ENCODE measurements around the gene AOX1.

DNA sequence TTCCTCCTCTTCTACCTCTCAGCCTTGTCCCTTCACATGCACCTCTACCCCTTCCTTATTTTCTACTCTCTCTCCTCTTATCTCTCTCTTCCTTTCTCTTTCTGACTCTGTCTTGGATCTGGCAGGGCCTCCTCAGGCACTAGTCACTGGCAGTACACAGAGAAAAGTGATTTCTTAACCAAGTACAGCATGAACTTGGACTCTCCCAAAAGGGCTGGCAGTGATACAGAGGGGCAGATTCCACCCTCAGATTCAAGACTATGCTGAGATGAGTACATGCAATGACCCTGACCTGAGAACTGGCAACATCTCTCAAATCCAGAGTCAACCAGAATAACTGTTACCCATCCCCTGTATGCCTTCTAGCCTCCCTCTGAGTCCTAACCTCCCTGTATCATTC is 4.3 kb downstream of the AOX1 start:
- TF ChIP-seq, protein P1, sequence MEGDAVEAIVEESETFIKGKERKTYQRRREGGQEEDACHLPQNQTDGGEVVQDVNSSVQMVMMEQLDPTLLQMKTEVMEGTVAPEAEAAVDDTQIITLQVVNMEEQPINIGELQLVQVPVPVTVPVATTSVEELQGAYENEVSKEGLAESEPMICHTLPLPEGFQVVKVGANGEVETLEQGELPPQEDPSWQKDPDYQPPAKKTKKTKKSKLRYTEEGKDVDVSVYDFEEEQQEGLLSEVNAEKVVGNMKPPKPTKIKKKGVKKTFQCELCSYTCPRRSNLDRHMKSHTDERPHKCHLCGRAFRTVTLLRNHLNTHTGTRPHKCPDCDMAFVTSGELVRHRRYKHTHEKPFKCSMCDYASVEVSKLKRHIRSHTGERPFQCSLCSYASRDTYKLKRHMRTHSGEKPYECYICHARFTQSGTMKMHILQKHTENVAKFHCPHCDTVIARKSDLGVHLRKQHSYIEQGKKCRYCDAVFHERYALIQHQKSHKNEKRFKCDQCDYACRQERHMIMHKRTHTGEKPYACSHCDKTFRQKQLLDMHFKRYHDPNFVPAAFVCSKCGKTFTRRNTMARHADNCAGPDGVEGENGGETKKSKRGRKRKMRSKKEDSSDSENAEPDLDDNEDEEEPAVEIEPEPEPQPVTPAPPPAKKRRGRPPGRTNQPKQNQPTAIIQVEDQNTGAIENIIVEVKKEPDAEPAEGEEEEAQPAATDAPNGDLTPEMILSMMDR (IDR thresholded peaks at IDR 0.05): no peak
- TF ChIP-seq EP300 (IDR thresholded peaks at IDR 0.05): no peak

All from sigmoid colon (tissue), 4 donors.